ENCODE measurements around the gene GTSE1.

Gene GTSE1

GRCh38 chr22:46330426-46330825 lies 33.8 kb downstream of the GTSE1 start:
- no peak for DNase-seq

- DNase-seq, result no peak
Observed at GRCh38 chr22:46331496-46331895, 34.8 kb downstream of the GTSE1 start.

GRCh38 chr22:46335201-46336118 lies 38.8 kb downstream of the GTSE1 start, which contains the start of gene TRMU:
Gene TRMU, plus strand, starts transcription at chr22:46335714. Its CDS starts 51 bp downstream, at chr22:46335765.
- DNase-seq, result peak; percentile 92

DNA sequence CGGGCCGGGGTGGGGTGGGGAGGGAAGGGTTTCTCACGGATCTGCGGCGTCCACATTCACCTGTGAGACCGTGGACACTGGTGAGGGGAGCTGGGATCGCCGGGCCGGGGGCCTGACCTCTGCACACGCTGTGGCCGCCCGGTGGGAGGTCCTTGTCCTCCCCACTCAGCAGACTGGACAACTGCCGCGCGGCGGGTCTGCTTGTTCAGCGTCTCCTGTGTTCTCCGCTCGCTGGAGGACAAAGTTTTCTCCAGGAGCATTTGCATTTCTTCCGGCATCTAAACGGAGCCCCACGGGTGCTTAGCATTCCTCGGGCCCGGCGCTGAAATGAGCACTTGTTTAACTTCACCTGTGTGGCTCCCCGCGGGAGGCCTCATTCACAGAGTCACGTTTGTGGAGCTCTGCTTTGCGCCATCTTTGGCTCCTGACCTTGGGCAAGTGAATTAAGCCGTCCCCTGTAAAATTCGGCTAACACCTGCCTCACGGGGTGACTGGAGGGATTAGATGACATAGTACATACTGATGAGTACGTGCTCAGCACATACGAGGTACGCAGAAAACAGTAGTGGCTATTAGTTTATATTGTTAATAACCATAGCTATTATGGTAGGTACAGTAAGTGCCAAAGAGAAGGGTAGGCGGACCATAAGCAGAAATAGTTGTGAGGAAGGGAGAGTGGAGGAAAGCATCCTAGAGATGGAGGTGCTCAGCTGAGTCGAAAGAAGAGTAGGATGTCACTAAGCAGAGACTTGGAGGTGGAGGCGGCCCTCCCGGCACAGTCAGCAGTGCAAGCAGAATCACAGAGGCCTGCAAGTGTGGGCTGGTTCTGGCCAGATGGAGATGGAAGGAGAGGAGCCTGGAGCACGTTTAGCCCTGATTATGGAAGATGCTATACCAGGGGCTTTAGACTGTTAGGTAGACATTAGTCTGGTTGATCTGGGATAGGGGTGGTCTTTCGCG lies 39.7 kb downstream of the GTSE1 start:
- peak; percentile 33 for DNase-seq

DNA sequence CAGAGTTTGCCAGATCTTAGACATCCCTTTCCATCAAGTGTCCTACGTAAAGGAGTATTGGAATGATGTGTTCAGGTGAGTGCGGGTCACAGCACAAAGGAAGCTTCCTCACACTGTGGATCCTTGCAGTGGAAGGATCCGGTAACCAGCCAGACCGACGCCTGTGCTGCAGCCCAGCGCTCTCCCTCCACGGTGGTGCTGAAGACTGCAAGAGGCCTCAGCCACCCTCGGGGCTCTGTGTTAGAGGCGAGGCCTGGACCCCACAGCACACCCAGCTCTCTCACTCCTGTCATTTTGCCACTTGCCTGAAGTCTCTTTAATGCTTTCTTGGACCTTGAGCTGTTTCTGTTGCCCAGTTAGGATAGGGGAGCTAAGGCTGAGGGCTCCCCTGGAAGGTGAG lies 41.2 kb downstream of the GTSE1 start:
- no peak for DNase-seq

GRCh38 chr22:46338636-46339035 lies 42.0 kb downstream of the GTSE1 start:
- no peak for DNase-seq

DNA sequence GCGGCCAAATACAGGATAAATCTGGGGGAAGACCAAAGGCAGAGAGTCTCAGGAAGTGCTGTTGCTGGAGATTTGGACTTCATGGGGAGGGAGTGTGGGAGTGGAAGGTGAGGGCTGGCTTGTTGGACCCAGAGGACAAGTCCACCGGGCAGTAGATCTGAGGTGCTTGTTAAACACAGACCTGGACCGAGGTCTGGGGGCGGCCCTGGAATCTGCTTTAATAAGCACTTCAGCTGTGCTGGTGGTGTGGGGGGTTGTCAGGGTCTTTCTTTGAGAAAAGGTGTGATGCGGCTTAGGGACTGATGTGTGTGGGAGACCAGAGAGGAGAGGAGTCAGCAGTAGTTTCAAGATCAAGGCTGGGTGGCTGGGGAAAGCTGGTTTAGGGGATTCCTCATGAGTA lies 43.3 kb downstream of the GTSE1 start:
- DNase-seq, result no peak

DNA sequence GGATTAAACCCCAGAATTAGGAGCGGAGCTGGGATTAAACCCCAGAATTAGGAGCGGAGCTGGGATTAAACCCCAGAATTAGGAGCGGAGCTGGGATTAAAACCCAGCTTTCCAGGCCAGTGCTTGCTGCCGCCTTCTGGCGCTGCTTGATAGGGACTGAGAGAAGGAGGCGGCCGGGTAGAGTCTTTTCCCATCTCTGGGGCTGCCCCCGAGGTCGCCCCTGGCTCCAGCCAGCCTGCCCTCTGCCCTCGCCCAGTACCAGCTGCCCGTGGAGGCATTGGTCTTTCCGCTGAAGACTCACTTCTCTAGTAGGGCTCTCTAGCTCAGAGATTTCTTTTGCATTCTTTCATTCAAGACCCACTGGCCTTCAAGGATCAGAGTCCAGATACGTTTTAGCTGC lies 44.0 kb downstream of the GTSE1 start:
- DNase-seq, result no peak

DNA sequence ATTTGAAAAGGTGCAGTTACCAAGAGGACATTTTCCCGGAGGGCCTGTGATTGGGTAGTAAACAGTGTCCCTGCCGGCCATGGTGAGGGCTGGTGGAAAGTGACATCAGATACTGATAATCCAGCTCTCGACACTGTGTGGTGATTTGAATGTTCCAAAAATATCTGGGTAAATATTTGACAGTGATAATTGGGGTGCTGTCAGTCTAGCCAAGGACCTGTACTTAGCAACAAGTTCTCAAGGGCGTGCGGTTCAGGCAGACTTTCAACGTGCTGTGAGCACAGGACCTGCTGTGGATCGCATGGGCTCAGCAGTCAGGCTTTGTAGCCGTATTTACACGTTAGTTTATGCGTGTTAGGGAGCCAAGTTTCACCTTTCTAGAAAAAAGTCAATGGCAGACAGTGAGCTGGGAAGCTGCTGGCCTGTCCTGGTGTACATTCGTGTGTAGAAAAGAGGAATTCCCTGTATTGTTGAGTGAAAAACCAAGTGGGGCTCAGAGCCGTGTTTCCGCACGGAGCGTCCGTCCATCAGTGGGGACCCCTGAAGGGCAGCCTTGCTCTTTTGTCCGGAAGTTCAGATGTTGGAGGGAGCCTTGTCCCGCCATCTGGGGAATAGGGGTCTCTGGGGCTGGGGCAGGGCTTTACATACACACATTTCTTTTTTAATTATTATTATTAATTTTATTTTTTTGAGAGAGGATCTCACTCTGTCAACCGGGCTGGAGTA lies 50.2 kb downstream of the GTSE1 start:
- DNase-seq, result no peak

- DNase-seq, result no peak
Observed at GRCh38 chr22:46347646-46348045, 51.0 kb downstream of the GTSE1 start.

- no peak for DNase-seq
Observed at GRCh38 chr22:46348099-46348695, 51.5 kb downstream of the GTSE1 start.

- DNase-seq, result no peak
Observed at GRCh38 chr22:46349238-46349637, 52.6 kb downstream of the GTSE1 start.

DNA sequence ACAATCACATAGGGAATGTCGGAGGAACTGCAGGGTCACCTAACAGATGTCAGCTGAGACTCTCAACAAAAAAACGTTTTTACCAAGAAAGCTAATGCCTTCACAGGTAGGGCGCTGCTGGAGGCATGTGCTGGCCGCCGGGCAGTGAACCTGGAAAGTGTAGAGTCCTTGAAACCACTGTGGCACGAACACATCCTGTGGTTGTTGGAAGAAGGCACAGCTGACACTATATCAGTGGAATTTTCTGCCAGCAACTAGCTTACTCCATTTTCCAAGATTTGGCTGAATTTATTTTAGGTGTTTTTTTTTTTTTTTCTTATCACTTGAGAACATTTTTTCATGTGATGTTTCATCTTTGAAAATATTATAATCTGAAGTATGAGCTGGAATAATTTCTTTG lies 53.0 kb downstream of the GTSE1 start:
- DNase-seq, result no peak

- DNase-seq, result no peak
Observed at GRCh38 chr22:46350121-46350520, 53.5 kb downstream of the GTSE1 start.

DNA sequence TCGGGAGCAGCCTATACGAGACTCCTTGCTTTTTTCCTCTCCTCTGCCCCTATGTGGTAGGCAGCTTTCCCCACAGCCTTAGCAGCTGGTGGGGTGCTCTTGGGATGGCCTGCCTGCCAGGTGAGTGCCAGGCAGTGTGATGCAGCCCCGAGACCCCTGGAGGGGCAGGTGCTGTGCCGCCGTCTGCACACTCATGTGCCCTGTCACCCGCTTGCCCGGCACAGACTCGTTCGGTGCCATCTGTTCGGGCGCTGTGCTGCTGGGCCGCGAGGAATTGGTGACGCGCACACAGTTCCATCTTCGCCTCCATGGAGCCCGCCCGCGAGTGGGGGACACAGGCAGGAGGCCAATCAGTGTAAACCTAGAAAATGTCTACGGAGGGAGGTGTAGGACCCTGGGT lies 54.0 kb downstream of the GTSE1 start:
- no peak for DNase-seq

- DNase-seq, result no peak
Observed at GRCh38 chr22:46351131-46351735, 54.6 kb downstream of the GTSE1 start.

GRCh38 chr22:46351767-46352166 lies 55.1 kb downstream of the GTSE1 start:
- no peak for DNase-seq

- DNase-seq, result no peak
Observed at GRCh38 chr22:46352276-46352675, 55.6 kb downstream of the GTSE1 start.

GRCh38 chr22:46352691-46353386 lies 56.2 kb downstream of the GTSE1 start:
- DNase-seq, result no peak

- DNase-seq, result no peak
Observed at GRCh38 chr22:46353483-46354105, 56.9 kb downstream of the GTSE1 start.

All from eye (tissue), 1 donor.